Measurements from ENCODE around the gene RERE. TPM values are rescaled to one million over a fixed set of nuclear protein-coding genes. Genes with fewer than 3 reads are reported as not detected.

RERE gene
- total and polyA plus RNA-seq, 12 donors, result 33.4 to 146 (median 72.7) TPM

- Histone ChIP-seq H3K4me3 (no peak overlapping the region), H3K9me3 (replicated peaks in 1 of 3) (no peaks in the 10 kb centered on the region), H3K36me3 (replicated peaks in 1 of 2) (no peaks in the 10 kb centered on the region), H3K4me1 (replicated peaks in 1 of 2) (peaks cover 27 to 38% of the 10 kb centered on the region in 2 donors), H3K27ac (no peak overlapping the region), H3K27me3 (no peaks in the 10 kb centered on the region)
- intact Hi-C loops (cut with DNase I), result no loop called here
- TF ChIP-seq CTCF (IDR thresholded peaks at IDR 0.05), result no peak
- no peak for TF ChIP-seq POLR2A (IDR thresholded peaks at IDR 0.05)
- DNase-seq, result no peak
- 83 to 97% (median 93%) methylated on average over 1 of the region's 1 CpG for WGBS, 4 donors
These were observed 101.2 kb downstream of the RERE start for GRCh38 chr1:8716238-8716637.

GRCh38 chr1:8714173-8714572 lies 103.3 kb downstream of the RERE start:
- H3K27ac ChIP-seq, result no peak overlapping the region
- DNase-seq, result no peak
- H3K27me3 ChIP-seq, result no peaks in the 10 kb centered on the region
- H3K36me3 ChIP-seq (replicated peaks in 1 of 2), result no peaks in the 10 kb centered on the region
- H3K4me3 ChIP-seq, result no peak overlapping the region
- TF ChIP-seq CTCF (IDR thresholded peaks at IDR 0.05), result no peak
- H3K9me3 ChIP-seq (replicated peaks in 1 of 3), result no peaks in the 10 kb centered on the region
- WGBS, 4 donors, result 93 to 97% (median 96%) methylated on average over 3 of the region's 3 CpGs
- intact Hi-C loops (cut with DNase I), result no loop called here
- H3K4me1 ChIP-seq (replicated peaks in 1 of 2), result peaks cover 28 to 43% of the 10 kb centered on the region in 2 donors

- Histone ChIP-seq H3K36me3 (replicated peaks in 1 of 2) (no peaks in the 10 kb centered on the region), H3K27ac (peak overlapping the region in 4 of 5 donors; percentile 7 to 78 (median 68)), H3K9me3 (replicated peaks in 1 of 3) (no peaks in the 10 kb centered on the region), H3K4me3 (peak overlapping the region in 2 of 4 donors; percentile 3 to 27), H3K4me1 (replicated peaks in 1 of 2) (peaks cover 28 to 40% of the 10 kb centered on the region in 2 donors), H3K27me3 (no peaks in the 10 kb centered on the region)
- intact Hi-C loops (cut with DNase I), result no loop called here
- TF ChIP-seq POLR2A (IDR thresholded peaks at IDR 0.05) (no peak), CTCF (IDR thresholded peaks at IDR 0.05) (no peak)
- 13 to 15% (median 13%) methylated on average over 5 of the region's 5 CpGs for WGBS, 4 donors
- DNase-seq, result no peak
These were observed 104.8 kb downstream of the RERE start for GRCh38 chr1:8712413-8713231.

DNA sequence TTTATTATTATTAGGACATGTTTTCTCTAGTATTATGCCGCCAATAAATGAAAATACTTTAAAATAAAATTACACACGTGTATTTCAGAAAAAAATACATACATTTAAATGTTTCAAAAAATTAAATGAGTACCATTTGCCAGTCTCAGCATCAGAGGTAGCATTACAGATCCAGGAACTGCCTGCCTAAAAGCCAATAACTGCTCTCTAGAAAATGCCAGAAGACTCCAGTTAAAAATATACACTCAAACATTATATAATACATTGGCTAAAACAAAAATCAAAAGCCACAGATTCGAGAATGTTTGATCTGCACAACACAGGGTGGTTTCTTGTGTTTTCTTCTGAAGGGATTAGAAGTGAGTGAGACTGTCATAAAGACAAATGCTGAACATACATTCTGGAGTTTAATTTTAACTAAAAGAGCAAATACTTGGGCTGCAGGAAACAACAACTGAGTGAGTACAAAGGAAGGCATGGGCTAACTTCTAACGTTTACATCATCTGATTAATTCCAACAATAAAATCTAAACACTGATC lies 105.5 kb downstream of the RERE start:
- TF ChIP-seq CTCF (IDR thresholded peaks at IDR 0.05), result no peak
- TF ChIP-seq POLR2A (IDR thresholded peaks at IDR 0.05), result no peak
- H3K36me3 ChIP-seq (replicated peaks in 1 of 2), result no peaks in the 10 kb centered on the region
- peak overlapping the region in 4 of 5 donors; percentile 7 to 78 (median 68) for H3K27ac ChIP-seq
- no peak for DNase-seq
- peak overlapping the region in 2 of 4 donors; percentile 3 to 27 for H3K4me3 ChIP-seq
- no peaks in the 10 kb centered on the region for H3K9me3 ChIP-seq (replicated peaks in 1 of 3)
- no peaks in the 10 kb centered on the region for H3K27me3 ChIP-seq
- intact Hi-C loops (cut with DNase I), result no loop called here
- H3K4me1 ChIP-seq (replicated peaks in 1 of 2), result peaks cover 31 to 46% of the 10 kb centered on the region in 2 donors
- WGBS, 4 donors, result 36 to 44% (median 39%) methylated on average over 4 of the region's 4 CpGs

All from adrenal gland (tissue), 12 donors.